H9 (cell line): Measurements from ENCODE around the gene PCCA. TPM values are rescaled to one million over a fixed set of nuclear protein-coding genes. Genes with fewer than 3 reads are reported as not detected.

Experiments used
- DNase-seq: peaks from one replicate; pipeline ENCODE4 v3.0.0-alpha.2; 2017
- H2AFZ ChIP-seq: one replicate; pipeline ENCODE4 v1.6.1; 2013; ENCODE audit warnings: mild to moderate bottlenecking, low read length, control low read depth, moderate library complexity
- H2AK5ac ChIP-seq: 2 replicates; pipeline ENCODE4 v1.6.1; 2013; ENCODE audit warnings: low read length, control low read depth, mixed read lengths; ENCODE audit not compliant: insufficient read length
- H2BK120ac ChIP-seq: one replicate; pipeline ENCODE4 v1.6.1; 2013; ENCODE audit warnings: low read depth, mild to moderate bottlenecking, low read length, control low read depth, inconsistent platforms; ENCODE audit not compliant: poor library complexity, severe bottlenecking
- H2BK12ac ChIP-seq: 2 replicates; pipeline ENCODE4 v1.6.1; 2013; ENCODE audit warnings: low read length, control low read depth, mixed read lengths, low read depth; ENCODE audit not compliant: insufficient read length
- H2BK15ac ChIP-seq: 2 replicates; pipeline ENCODE4 v1.6.1; 2013; ENCODE audit warnings: low read depth, low read length, control low read depth
- H2BK20ac ChIP-seq: one replicate; pipeline ENCODE4 v1.6.1; 2013; ENCODE audit warnings: low read depth, mild to moderate bottlenecking, low read length, control low read depth, inconsistent platforms; ENCODE audit not compliant: poor library complexity, severe bottlenecking
- H2BK5ac ChIP-seq: 2 replicates; pipeline ENCODE4 v1.6.1; 2013; ENCODE audit warnings: low read length, control low read depth, mixed read lengths; ENCODE audit not compliant: insufficient read length
- H3K14ac ChIP-seq: 2 replicates; pipeline ENCODE4 v1.6.1; 2013; ENCODE audit warnings: low read length, control low read depth; ENCODE audit not compliant: insufficient read depth
- H3K18ac ChIP-seq: 2 replicates; pipeline ENCODE4 v1.6.1; 2013; ENCODE audit warnings: low read depth, mild to moderate bottlenecking, mixed read lengths, low read length, control low read depth; ENCODE audit not compliant: insufficient read length
- H3K23ac ChIP-seq: 2 replicates; pipeline ENCODE4 v1.6.1; 2013; ENCODE audit warnings: low read length, control low read depth, mixed read lengths, low read depth; ENCODE audit not compliant: insufficient read length
- H3K23me2 ChIP-seq: 2 replicates; pipeline ENCODE4 v1.6.1; 2013; ENCODE audit warnings: low read depth, mild to moderate bottlenecking, mixed read lengths, low read length, control low read depth; ENCODE audit not compliant: insufficient read length, poor library complexity, severe bottlenecking
- H3K27ac ChIP-seq: 2 replicates; pipeline ENCODE4 v1.5.1; 2013; ENCODE audit warnings: low read length, control low read depth, mixed read lengths, low read depth; ENCODE audit not compliant: insufficient read length
- H3K27me3 ChIP-seq: 2 replicates; pipeline ENCODE4 v1.6.1; 2013; ENCODE audit warnings: low read length, control low read depth, inconsistent platforms; ENCODE audit not compliant: insufficient read depth
- H3K4ac ChIP-seq: 2 replicates; pipeline ENCODE4 v1.6.1; 2013; ENCODE audit warnings: low read depth, mild to moderate bottlenecking, control low read depth, inconsistent platforms, low read length, moderate library complexity
- H3K4me1 ChIP-seq: 2 replicates; pipeline ENCODE4 v1.6.1; 2013; ENCODE audit warnings: low read length, control low read depth, inconsistent platforms; ENCODE audit not compliant: insufficient read depth
- H3K4me2 ChIP-seq: 2 replicates; pipeline ENCODE4 v1.6.1; 2013; ENCODE audit warnings: low read length, control low read depth, mixed read lengths; ENCODE audit not compliant: insufficient read length, insufficient read depth
- H3K56ac ChIP-seq: 2 replicates; pipeline ENCODE4 v1.6.1; 2013; ENCODE audit warnings: low read depth, mild to moderate bottlenecking, mixed read lengths, low read length, control low read depth; ENCODE audit not compliant: insufficient read length
- H3K79me1 ChIP-seq: 2 replicates; pipeline ENCODE4 v1.6.1; 2013; ENCODE audit warnings: low read depth, mild to moderate bottlenecking, moderate library complexity, low read length, control low read depth, inconsistent platforms; ENCODE audit not compliant: insufficient read depth, poor library complexity, severe bottlenecking
- H3K79me2 ChIP-seq: 2 replicates; pipeline ENCODE4 v1.6.1; 2013; ENCODE audit warnings: low read length, control low read depth, inconsistent platforms; ENCODE audit not compliant: insufficient read depth
- H3K9ac ChIP-seq: 2 replicates; pipeline ENCODE4 v1.6.1; 2013; ENCODE audit warnings: low read length, control low read depth, mixed read lengths; ENCODE audit not compliant: insufficient read length; ENCODE audit errors: extremely low read depth
- H3K9me3 ChIP-seq: one replicate; pipeline ENCODE4 v1.6.1; 2013; ENCODE audit warnings: low read depth, low read length, inconsistent platforms; ENCODE audit not compliant: control insufficient read depth
- H3T11ph ChIP-seq: one replicate; pipeline ENCODE4 v1.6.1; 2013; ENCODE audit warnings: mild to moderate bottlenecking, low read length, control low read depth, inconsistent platforms
- H4K20me1 ChIP-seq: one replicate; pipeline ENCODE4 v1.6.1; 2013; ENCODE audit not compliant: control insufficient read depth, insufficient read length, insufficient read depth
- H4K5ac ChIP-seq: 2 replicates; pipeline ENCODE4 v1.6.1; 2013; ENCODE audit warnings: low read depth, mild to moderate bottlenecking, mixed read lengths, low read length, control low read depth; ENCODE audit not compliant: insufficient read length
- H4K8ac ChIP-seq: replicated peaks from 2 replicates; pipeline ENCODE4 v1.6.1; 2013; ENCODE audit warnings: low read length, control low read depth, mixed read lengths, low read depth; ENCODE audit not compliant: insufficient read length
- H4K91ac ChIP-seq: 2 replicates; pipeline ENCODE4 v1.6.1; 2013; ENCODE audit warnings: low read depth, mild to moderate bottlenecking, moderate library complexity, mixed read lengths, low read length, control low read depth; ENCODE audit not compliant: insufficient read length
- H3K27ac Mint-ChIP-seq, 3 experiments: 2 replicates in 2 of 3; 3 replicates in 1 of 3; pipeline ENCODE4 v1.8.0; 2020 to 2021; ENCODE audit warnings: mixed read lengths in 3 of 3, mild to moderate bottlenecking in 1 of 3, moderate library complexity in 1 of 3
- H3K27me3 Mint-ChIP-seq: 2 replicates; pipeline ENCODE4 v1.8.0; 2021; ENCODE audit warnings: low read depth, mild to moderate bottlenecking, moderate library complexity, mixed read lengths
- H3K36me3 Mint-ChIP-seq, 3 experiments: 2 replicates in 2 of 3; 3 replicates in 1 of 3; pipeline ENCODE4 v1.8.0; 2020 to 2021; ENCODE audit warnings: low read depth in 3 of 3, mixed read lengths in 3 of 3; ENCODE audit not compliant: insufficient read depth in 1 of 3
- H3K4me1 Mint-ChIP-seq, 2 experiments: 2 replicates each; pipeline ENCODE4 v1.8.0; 2020; ENCODE audit warnings: mixed read lengths in 2 of 2
- H3K4me3 Mint-ChIP-seq, 2 experiments: 2 replicates in 1 of 2; 3 replicates in 1 of 2; pipeline ENCODE4 v1.8.0; 2020 to 2021; ENCODE audit warnings: mild to moderate bottlenecking in 2 of 2, mixed read lengths in 2 of 2, moderate library complexity in 1 of 2
- H3K9me3 Mint-ChIP-seq, 2 experiments: 2 replicates in 1 of 2; 3 replicates in 1 of 2; pipeline ENCODE4 v1.8.0; 2020; ENCODE audit warnings: mild to moderate bottlenecking in 2 of 2, mixed read lengths in 2 of 2, moderate library complexity in 1 of 2
- CTCF ChIP-seq: fragments of 200-600 bp; sonication (generic); conservative IDR thresholded peaks from 3 replicates; pipeline ENCODE4 v1.8.0; 2021; ENCODE audit warnings: antibody characterized with exemption, mild to moderate bottlenecking
- WGBS: extraction: QIAGEN DNeasy Blood & Tissue Kit; methylation state at CpG from one replicate; pipeline ENCODE4 v1.1.7; 2013; ENCODE audit warnings: missing lambda C conversion rate, low lambda C conversion rate, mixed read lengths; ENCODE audit not compliant: insufficient read length; ENCODE audit errors: extremely low coverage; 5-methylcytosine and 5-hydroxymethylcytosine counted together
- total RNA-seq: library from RNA; stranded (reverse); gene quantifications from 2 replicates; pipeline ENCODE4 v1.2.1, GENCODE V29; 2021

The PCCA gene
- total RNA-seq, 1 experiment from 2014 or later, result 56.5 TPM

DNA sequence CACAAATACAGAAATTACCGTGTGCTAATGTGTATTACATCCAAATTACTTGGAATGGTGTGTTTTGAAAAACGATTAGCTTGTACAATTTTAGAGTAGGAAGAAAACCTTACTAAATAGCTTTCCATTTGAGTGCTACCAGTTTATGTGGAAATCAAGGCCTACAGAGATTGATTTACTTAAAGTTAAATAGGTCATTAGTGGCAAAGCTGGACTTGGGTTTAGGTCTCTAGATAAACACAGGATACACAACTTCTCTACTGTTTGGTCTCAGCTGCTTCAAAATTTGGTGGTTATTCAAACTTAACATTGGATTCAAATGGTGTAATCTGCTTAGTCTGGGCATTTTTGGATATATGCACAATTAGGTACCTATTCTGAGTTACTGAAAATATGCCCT lies 21.4 kb downstream of the PCCA start:
- no peak for DNase-seq
- no peaks in the 10 kb centered on the region for H3K23me2 ChIP-seq
- no peak overlapping the region for H3K27ac ChIP-seq
- no peak overlapping the region for H4K5ac ChIP-seq
- peaks cover 13% of the 10 kb centered on the region for H3K79me1 ChIP-seq
- H3K36me3 Mint-ChIP-seq, result peaks cover 9 to 35% (median 17%) of the 10 kb centered on the region in 3 experiments; a peak in 6 of 7 replicates
- H3K56ac ChIP-seq, result no peak overlapping the region
- H2BK15ac ChIP-seq, result no peak overlapping the region
- H2BK120ac ChIP-seq, result no peak overlapping the region
- no peak overlapping the region for H2BK20ac ChIP-seq
- no CpG with 5 or more reads among the region's 2 CpGs for WGBS
- no peaks in the 10 kb centered on the region for H3K9me3 ChIP-seq
- no peak for TF ChIP-seq CTCF
- no peak overlapping the region for H3K4ac ChIP-seq
- no peaks in the 10 kb centered on the region for H3K27me3 ChIP-seq
- no peak overlapping the region for H3K4me2 ChIP-seq
- H3K23ac ChIP-seq, result no peak overlapping the region
- no peaks in the 10 kb centered on the region for H4K20me1 ChIP-seq
- no peaks in the 10 kb centered on the region for H3K4me1 ChIP-seq
- no peak overlapping the region for H4K8ac ChIP-seq
- H2AK5ac ChIP-seq, result no peak overlapping the region
- no peak overlapping the region for H3K18ac ChIP-seq
- no peaks in the 10 kb centered on the region for H3K27me3 Mint-ChIP-seq
- no peak overlapping the region for H3K4me3 Mint-ChIP-seq
- peaks cover 0 to 2% of the 10 kb centered on the region in 2 experiments; a peak in 2 of 4 replicates for H3K4me1 Mint-ChIP-seq
- peaks cover 3% of the 10 kb centered on the region; the same call in 1 of the 2 replicates for H3K79me2 ChIP-seq
- no peak overlapping the region for H3K27ac Mint-ChIP-seq
- H3K9ac ChIP-seq, result no peak overlapping the region
- no peak overlapping the region for H3T11ph ChIP-seq
- H3K9me3 Mint-ChIP-seq, result no peaks in the 10 kb centered on the region
- H4K91ac ChIP-seq, result no peak overlapping the region
- H2BK5ac ChIP-seq, result no peak overlapping the region
- H3K14ac ChIP-seq, result no peak overlapping the region
- no peak overlapping the region for H2AFZ ChIP-seq
- H2BK12ac ChIP-seq, result no peak overlapping the region
